ENCODE data around the gene WWOX.

WWOX gene

DNA sequence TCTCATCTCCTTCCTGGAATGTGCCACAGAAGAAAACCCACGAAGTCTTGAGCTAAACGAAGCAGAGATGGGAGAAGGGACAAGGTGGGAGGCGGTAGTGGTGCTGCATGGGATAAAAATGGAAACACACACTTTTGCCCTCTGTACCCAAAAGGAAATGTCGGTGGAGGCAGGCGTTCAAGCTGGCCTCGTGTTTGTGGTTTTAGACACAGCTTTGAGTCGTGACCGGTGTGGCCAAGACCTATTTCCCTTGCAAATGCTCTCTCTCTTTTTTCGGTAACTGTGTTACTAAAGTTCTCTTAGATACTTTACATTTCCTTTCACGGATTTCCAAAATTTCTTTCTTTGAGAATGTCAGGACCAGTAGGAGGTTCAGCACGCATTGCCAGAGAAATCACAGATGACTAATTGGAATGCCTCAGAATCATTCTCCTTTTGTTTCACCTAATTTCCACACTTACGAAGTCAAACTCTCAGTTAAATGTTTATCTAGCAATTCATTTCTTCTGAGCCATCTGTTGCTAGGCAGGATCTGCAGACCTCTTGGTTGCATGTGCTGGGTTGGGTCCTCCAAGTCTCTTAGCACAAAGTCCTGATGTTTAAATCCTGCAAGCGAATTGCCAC lies 1088.8 kb downstream of the WWOX start:
- no peak overlapping the region for H3K4me3 ChIP-seq (replicated peaks in 1 of 2; ENCODE audit: low read depth in 2 of 2, low read length in 2 of 2)
- DNase-seq (ENCODE audit: low read depth in 2 of 2), result no peak
- TF ChIP-seq, protein P1, sequence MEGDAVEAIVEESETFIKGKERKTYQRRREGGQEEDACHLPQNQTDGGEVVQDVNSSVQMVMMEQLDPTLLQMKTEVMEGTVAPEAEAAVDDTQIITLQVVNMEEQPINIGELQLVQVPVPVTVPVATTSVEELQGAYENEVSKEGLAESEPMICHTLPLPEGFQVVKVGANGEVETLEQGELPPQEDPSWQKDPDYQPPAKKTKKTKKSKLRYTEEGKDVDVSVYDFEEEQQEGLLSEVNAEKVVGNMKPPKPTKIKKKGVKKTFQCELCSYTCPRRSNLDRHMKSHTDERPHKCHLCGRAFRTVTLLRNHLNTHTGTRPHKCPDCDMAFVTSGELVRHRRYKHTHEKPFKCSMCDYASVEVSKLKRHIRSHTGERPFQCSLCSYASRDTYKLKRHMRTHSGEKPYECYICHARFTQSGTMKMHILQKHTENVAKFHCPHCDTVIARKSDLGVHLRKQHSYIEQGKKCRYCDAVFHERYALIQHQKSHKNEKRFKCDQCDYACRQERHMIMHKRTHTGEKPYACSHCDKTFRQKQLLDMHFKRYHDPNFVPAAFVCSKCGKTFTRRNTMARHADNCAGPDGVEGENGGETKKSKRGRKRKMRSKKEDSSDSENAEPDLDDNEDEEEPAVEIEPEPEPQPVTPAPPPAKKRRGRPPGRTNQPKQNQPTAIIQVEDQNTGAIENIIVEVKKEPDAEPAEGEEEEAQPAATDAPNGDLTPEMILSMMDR (IDR thresholded peaks at IDR 0.05; ENCODE audit: low read depth, low read length), result no peak

DNA sequence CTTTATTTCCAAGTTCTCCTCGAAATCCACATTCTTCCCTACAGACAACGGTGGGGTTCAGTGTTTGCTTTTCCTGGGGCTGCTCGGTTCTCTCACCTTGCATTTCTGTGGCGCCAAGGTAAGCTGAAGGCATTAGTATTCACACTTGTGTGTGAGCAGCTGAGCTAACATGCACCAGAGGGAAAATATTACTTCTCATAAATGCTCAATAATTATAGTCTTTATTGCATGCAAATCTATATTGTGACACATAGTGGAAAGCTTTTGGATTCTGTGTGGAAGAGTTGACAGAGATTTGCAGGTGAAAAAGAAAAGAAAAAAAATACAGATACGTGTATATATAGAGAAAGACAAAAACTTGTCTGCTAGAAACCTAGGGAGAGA lies 1089.3 kb downstream of the WWOX start:
- TF ChIP-seq, protein P1 (IDR thresholded peaks at IDR 0.05; ENCODE audit: low read depth, low read length), result no peak
- no peak overlapping the region for H3K4me3 ChIP-seq (replicated peaks in 1 of 2; ENCODE audit: low read depth in 2 of 2, low read length in 2 of 2)
- DNase-seq (ENCODE audit: low read depth in 2 of 2), result no peak

- DNase-seq (ENCODE audit: low read depth in 2 of 2), result no peak
- TF ChIP-seq, protein P1 (IDR thresholded peaks at IDR 0.05; ENCODE audit: low read depth, low read length), result no peak
- H3K4me3 ChIP-seq (replicated peaks in 1 of 2; ENCODE audit: low read depth in 2 of 2, low read length in 2 of 2), result no peak overlapping the region
Observed at GRCh38 chr16:79190542-79190941, 1091.1 kb downstream of the WWOX start.

DNA sequence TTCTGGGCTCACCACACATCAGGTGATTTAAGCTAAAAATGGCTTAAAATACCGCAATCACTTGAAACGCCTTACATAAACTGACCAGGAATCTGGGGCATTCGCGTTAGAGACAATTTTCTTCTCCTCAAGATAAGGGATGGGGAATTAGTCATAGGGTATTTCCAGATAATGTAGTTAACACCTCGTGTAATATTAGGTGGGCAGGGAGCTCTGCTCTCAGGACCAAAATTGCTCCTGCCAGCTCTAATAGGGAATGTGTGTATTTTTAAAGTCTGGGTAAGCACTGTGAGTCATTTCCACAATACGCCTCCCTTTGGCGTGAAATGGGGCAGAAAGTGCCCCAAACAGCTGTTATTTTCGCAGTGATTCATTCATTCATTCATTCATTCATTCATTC lies 1092.5 kb downstream of the WWOX start:
- DNase-seq (ENCODE audit: low read depth in 2 of 2), result no peak
- TF ChIP-seq, protein P1 (IDR thresholded peaks at IDR 0.05; ENCODE audit: low read depth, low read length), result no peak
- H3K4me3 ChIP-seq (replicated peaks in 1 of 2; ENCODE audit: low read depth in 2 of 2, low read length in 2 of 2), result no peak overlapping the region

- DNase-seq (ENCODE audit: low read depth in 2 of 2), result no peak
- TF ChIP-seq, protein P1 (IDR thresholded peaks at IDR 0.05; ENCODE audit: low read depth, low read length), result no peak
Observed at GRCh38 chr16:79192904-79193303, 1093.5 kb downstream of the WWOX start.

DNA sequence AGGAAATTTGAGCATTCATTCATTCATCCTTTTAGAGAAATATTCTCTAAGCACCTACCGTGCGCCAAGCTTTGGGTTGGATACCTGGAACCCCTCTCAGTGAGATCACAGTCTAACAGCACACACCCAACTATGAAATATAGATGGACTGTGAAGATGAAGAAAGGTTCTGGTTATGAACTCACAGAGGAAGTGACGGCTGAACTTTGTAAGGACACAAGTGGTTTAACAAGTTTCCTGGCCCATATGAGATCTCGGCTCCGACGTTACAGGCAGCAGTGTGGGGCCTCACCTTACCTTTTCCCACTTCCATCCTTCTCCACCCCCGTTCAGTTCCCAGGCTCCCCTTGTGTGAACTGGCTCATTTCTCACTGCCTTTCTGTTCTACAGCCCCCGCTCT lies 1094.8 kb downstream of the WWOX start:
- DNase-seq (ENCODE audit: low read depth in 2 of 2), result no peak
- no peak overlapping the region for H3K4me3 ChIP-seq (replicated peaks in 1 of 2; ENCODE audit: low read depth in 2 of 2, low read length in 2 of 2)
- TF ChIP-seq, protein P1 (IDR thresholded peaks at IDR 0.05; ENCODE audit: low read depth, low read length), result no peak

More at GRCh38 chr16:79192904-79193303, 1093.5 kb downstream of the WWOX start:
- H3K4me3 ChIP-seq (replicated peaks in 1 of 2; ENCODE audit: low read depth in 2 of 2, low read length in 2 of 2), result no peak overlapping the region

DNA sequence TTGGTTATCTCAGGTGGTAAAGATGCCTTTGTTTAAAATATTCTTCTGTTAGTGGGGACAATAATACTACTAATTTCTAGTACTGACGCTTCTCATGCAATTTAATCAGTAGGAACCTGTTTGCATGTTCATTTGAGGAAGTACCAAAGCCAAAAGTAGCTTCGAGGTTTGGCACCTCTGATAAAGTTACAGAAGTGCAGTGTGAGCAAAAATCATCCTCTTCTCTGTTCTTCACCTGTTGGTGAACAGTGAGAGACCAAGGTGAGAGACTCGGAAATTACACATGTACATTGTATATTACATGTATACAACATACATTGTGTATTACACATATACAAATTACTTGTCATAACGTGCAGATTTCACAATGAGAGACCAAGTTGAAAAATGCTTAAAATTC lies 1096.5 kb downstream of the WWOX start:
- H3K4me3 ChIP-seq (replicated peaks in 1 of 2; ENCODE audit: low read depth in 2 of 2, low read length in 2 of 2), result no peak overlapping the region
- DNase-seq (ENCODE audit: low read depth in 2 of 2), result no peak
- TF ChIP-seq, protein P1 (IDR thresholded peaks at IDR 0.05; ENCODE audit: low read depth, low read length), result no peak
